ENCODE measurements around the gene PCDHB6.
"Not testable (repeated sequence)": the region's sequence is repeated elsewhere in the genome, so short reads cannot be mapped to it uniquely, and the experiment has no call there.

The PCDHB6 gene

GRCh38 chr5:141157901-141158300 is 8.0 kb downstream of the PCDHB6 start:
- not testable (repeated sequence) for DNase-seq (ENCODE audit: extremely low read depth in 1 of 2, low read depth in 1 of 2)

- DNase-seq (ENCODE audit: extremely low read depth in 1 of 2, low read depth in 1 of 2): no peak
Measured at GRCh38 chr5:141172381-141173204, 22.7 kb downstream of the PCDHB6 start, which contains the start of gene PCDHB7. Gene PCDHB7, plus strand, starts transcription at chr5:141172644. Its CDS starts 192 bp downstream, at chr5:141172836.

DNA sequence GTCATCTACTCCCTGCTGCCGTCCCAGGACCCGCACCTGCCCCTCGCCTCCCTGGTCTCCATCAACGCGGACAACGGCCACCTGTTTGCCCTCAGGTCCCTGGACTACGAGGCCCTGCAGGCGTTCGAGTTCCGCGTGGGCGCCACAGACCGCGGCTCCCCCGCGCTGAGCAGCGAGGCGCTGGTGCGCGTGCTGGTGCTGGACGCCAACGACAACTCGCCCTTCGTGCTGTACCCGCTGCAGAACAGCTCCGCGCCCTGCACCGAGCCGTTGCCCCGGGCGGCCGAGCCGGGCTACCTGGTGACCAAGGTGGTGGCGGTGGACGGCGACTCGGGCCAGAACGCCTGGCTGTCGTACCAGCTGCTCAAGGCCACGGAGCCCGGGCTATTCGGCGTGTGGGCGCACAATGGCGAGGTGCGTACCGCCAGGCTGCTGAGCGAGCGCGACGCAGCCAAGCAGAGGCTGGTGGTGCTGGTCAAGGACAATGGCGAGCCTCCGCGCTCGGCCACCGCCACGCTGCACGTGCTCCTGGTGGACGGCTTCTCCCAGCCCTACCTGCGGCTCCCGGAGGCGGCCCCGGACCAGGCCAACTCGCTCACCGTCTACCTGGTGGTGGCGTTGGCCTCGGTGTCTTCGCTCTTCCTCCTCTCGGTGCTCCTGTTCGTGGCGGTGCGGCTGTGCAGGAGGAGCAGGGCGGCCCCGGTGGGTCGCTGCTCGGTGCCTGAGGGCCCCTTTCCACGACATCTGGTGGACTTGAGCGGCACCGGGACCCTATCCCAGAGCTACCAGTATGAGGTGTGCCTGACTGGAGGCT is 24.6 kb downstream of the PCDHB6 start:
- not testable (repeated sequence) for DNase-seq (ENCODE audit: extremely low read depth in 1 of 2, low read depth in 1 of 2)

- DNase-seq (ENCODE audit: extremely low read depth in 1 of 2, low read depth in 1 of 2): no peak
Measured at GRCh38 chr5:141175933-141176332, 26.1 kb downstream of the PCDHB6 start.

DNA sequence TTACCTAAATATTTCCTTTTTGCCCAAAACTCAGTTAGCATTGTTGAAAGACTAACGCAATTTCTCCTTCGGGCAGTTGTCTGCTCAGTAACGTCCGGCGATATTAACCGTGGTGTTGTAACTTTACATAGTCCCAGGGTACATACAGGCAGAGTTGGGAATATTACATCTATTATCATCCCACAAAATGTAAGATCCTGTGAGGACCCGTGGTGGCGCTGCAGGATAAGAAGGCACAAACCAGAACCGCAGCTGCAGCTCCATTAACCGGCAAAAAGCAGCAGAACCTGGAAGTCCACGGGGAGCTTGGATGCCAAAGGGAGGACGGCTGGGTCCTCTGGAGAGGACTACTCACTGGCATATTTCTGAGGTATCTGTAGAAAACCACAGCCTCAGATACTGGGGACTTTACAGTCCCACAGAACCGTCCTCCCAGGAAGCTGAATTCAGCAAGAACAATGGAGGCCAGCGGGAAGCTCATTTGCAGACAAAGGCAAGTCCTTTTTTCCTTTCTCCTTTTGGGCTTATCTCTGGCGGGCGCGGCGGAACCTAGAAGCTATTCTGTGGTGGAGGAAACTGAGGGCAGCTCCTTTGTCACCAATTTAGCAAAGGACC is 27.8 kb downstream of the PCDHB6 start, which contains the start of gene PCDHB8:
PCDHB8 (plus strand) TSS at position 214 of the 615 bp plus-strand sequence; CDS start at position 459, 245 bp downstream.
- DNase-seq (ENCODE audit: extremely low read depth in 1 of 2, low read depth in 1 of 2): not testable (repeated sequence)

- not testable (repeated sequence) for DNase-seq (ENCODE audit: extremely low read depth in 1 of 2, low read depth in 1 of 2)
Measured at GRCh38 chr5:141179371-141179770, 29.5 kb downstream of the PCDHB6 start.

- not testable (repeated sequence) for DNase-seq (ENCODE audit: extremely low read depth in 1 of 2, low read depth in 1 of 2)
Measured at GRCh38 chr5:141179876-141180275, 30.0 kb downstream of the PCDHB6 start.

DNA sequence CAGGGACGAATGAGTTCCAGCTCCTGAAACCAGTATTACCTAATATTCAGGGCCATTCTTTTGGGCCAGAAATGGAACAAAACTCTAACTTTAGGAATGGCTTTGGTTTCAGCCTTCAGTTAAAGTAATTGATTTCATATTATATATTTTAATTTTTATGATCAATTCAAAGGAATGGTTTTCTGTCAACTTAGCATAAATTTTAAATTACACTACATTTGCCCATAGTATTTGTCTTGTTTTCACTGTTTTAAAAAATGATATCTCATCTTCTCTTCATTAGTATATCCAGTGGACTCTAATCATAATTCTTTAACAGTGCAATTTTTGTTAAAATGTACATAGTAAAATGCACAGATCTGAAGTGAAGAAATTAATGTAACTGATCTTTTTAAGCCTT is 30.5 kb downstream of the PCDHB6 start:
- DNase-seq (ENCODE audit: extremely low read depth in 1 of 2, low read depth in 1 of 2): no peak

- no peak for DNase-seq (ENCODE audit: extremely low read depth in 1 of 2, low read depth in 1 of 2)
Measured at GRCh38 chr5:141182248-141182647, 32.4 kb downstream of the PCDHB6 start, which contains the start of gene PCDHB16. Gene PCDHB16, plus strand, starts transcription at chr5:141182387. Its CDS starts 173 bp downstream, at chr5:141182560.

- DNase-seq (ENCODE audit: extremely low read depth in 1 of 2, low read depth in 1 of 2): not testable (repeated sequence)
Measured at GRCh38 chr5:141184117-141184855, 34.4 kb downstream of the PCDHB6 start.

DNA sequence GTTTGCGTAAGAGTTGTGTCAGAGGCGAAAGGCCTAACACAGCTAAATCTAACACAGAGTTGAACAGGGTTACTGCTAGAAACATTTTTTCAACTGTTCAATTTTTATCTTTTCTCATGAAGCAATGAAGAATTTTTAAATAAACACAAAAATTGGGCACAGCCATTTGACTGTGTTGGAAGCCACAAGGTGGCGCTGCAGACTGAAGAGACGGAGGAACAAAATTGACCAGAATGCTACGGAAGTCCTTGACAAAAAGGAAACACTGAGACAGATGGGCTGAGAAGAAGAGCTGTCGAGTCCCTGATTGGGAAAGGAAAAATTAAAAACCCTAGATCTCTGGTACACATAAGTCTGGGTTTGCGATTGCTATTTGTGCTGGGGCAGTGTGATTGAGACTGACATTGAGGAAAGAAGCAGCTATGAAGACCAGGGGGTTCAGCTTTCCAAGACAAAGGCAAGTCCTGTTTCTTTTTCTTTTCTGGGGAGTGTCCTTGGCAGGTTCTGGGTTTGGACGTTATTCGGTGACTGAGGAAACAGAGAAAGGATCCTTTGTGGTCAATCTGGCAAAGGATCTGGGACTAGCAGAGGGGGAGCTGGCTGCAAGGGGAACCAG is 37.1 kb downstream of the PCDHB6 start, which contains the start of gene PCDHB9:
PCDHB9 (plus strand) TSS at position 265 of the 616 bp plus-strand sequence; CDS start at position 423, 158 bp downstream.
- DNase-seq (ENCODE audit: extremely low read depth in 1 of 2, low read depth in 1 of 2): no peak

- not testable (repeated sequence) for DNase-seq (ENCODE audit: extremely low read depth in 1 of 2, low read depth in 1 of 2)
Measured at GRCh38 chr5:141188682-141189081, 38.8 kb downstream of the PCDHB6 start.

DNA sequence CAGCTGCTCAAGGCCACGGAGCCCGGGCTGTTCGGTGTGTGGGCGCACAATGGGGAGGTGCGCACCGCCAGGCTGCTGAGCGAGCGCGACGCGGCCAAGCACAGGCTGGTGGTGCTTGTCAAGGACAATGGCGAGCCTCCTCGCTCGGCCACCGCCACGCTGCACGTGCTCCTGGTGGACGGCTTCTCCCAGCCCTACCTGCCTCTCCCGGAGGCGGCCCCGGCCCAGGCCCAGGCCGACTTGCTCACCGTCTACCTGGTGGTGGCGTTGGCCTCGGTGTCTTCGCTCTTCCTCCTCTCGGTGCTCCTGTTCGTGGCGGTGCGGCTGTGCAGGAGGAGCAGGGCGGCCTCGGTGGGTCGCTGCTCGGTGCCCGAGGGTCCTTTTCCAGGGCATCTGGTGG is 39.3 kb downstream of the PCDHB6 start:
- not testable (repeated sequence) for DNase-seq (ENCODE audit: extremely low read depth in 1 of 2, low read depth in 1 of 2)

- DNase-seq (ENCODE audit: extremely low read depth in 1 of 2, low read depth in 1 of 2): no peak
Measured at GRCh38 chr5:141192110-141192725, 42.4 kb downstream of the PCDHB6 start, which contains the start of gene PCDHB10. Gene PCDHB10, plus strand, starts transcription at chr5:141192353. Its CDS starts 200 bp downstream, at chr5:141192553.

GRCh38 chr5:141194332-141194731 is 44.5 kb downstream of the PCDHB6 start:
- DNase-seq (ENCODE audit: extremely low read depth in 1 of 2, low read depth in 1 of 2): not testable (repeated sequence)

DNA sequence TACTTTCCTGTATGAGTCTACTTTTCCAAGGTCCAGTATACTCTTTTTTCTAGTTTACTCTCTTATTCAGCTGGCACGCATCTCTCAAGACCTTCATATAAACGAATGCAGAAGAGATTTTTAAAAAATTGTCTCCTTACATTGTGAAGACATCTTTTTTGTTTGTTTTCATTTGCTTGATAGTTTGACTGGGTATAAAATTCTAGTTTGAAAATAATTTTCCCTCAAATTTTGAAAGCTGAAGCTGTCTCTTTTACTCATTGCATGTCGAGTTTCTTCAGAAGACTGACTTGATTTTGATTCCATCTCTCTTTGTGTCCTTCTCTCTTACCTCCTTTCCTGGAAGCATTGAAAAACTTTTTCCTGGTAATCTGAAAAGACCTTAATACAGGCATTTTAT is 46.5 kb downstream of the PCDHB6 start:
- no peak for DNase-seq (ENCODE audit: extremely low read depth in 1 of 2, low read depth in 1 of 2)

GRCh38 chr5:141199359-141200235 is 49.7 kb downstream of the PCDHB6 start, which contains the start of gene PCDHB11:
Gene PCDHB11, plus strand, starts transcription at chr5:141199627. Its CDS starts 148 bp downstream, at chr5:141199775.
- no peak for DNase-seq (ENCODE audit: extremely low read depth in 1 of 2, low read depth in 1 of 2)

- DNase-seq (ENCODE audit: extremely low read depth in 1 of 2, low read depth in 1 of 2): not testable (repeated sequence)
Measured at GRCh38 chr5:141201126-141201525, 51.3 kb downstream of the PCDHB6 start.
